Caco-2 (cell line): Measurements from ENCODE around the gene EPB41. TPM values are rescaled to one million over a fixed set of nuclear protein-coding genes. Genes with fewer than 3 reads are reported as not detected.

Experiments used
- BruUV-seq: library from RNA; stranded (reverse); fragments of 400-500 nt; replicated peaks from 2 replicates; lab custom pipeline; 2021; lab: Mats Ljungman, UMichigan
- CTCF ChIA-PET: fragments of 300-600 bp; sonication (Branson Sonifier 250); formaldehyde crosslinking; loops from one replicate; lab custom pipeline; 2022; ENCODE audit warnings: antibody characterized with exemption; lab: Charles Lee
- POLR2A ChIA-PET: fragments of 300-600 bp; sonication (Branson Sonifier 250); formaldehyde crosslinking; loops from one replicate; lab custom pipeline; 2022; ENCODE audit warnings: antibody characterized with exemption; lab: Charles Lee
- DNase-seq, 2 experiments: peaks; one replicate each; pipeline versions ENCODE4 v3.0.0 to v3.0.0-alpha.2; 2020 to 2022
- H3K27me3 ChIP-seq: replicated peaks from 2 replicates; pipeline ENCODE4 v1.6.0; 2011; ENCODE audit warnings: low read length; ENCODE audit not compliant: control insufficient read depth, insufficient read depth
- H3K36me3 ChIP-seq: 2 replicates; pipeline ENCODE4 v1.5.1; 2011; ENCODE audit warnings: low read length; ENCODE audit not compliant: control insufficient read depth, insufficient read depth
- H3K4me1 ChIP-seq: fragments of 250-450 bp; sonication (Bioruptor Pico); 2 replicates; pipeline ENCODE4 v1.5.1; 2020; ENCODE audit warnings: mild to moderate bottlenecking
- H3K4me3 ChIP-seq: 2 replicates; pipeline ENCODE4 v1.5.1; 2011; ENCODE audit warnings: low read depth, mild to moderate bottlenecking, control low read depth, low read length
- H3K9me3 ChIP-seq: fragments of 250-450 bp; sonication (Bioruptor Pico); 2 replicates; pipeline ENCODE4 v1.5.1; 2020; ENCODE audit warnings: mild to moderate bottlenecking, moderate library complexity
- H3K27ac Mint-ChIP-seq: one replicate; pipeline ENCODE4 v1.8.0; 2022; ENCODE audit warnings: mixed read lengths; ENCODE audit not compliant: unreplicated experiment
- H3K27me3 Mint-ChIP-seq: one replicate; pipeline ENCODE4 v1.8.0; 2022; ENCODE audit warnings: mixed read lengths; ENCODE audit not compliant: insufficient read depth, unreplicated experiment
- H3K36me3 Mint-ChIP-seq: one replicate; pipeline ENCODE4 v1.8.0; 2022; ENCODE audit warnings: mild to moderate bottlenecking, mixed read lengths; ENCODE audit not compliant: insufficient read depth, unreplicated experiment
- H3K4me1 Mint-ChIP-seq: one replicate; pipeline ENCODE4 v1.8.0; 2022; ENCODE audit warnings: low read depth, mixed read lengths; ENCODE audit not compliant: unreplicated experiment
- H3K4me3 Mint-ChIP-seq: one replicate; pipeline ENCODE4 v1.8.0; 2022; ENCODE audit warnings: mild to moderate bottlenecking, moderate library complexity, mixed read lengths; ENCODE audit not compliant: unreplicated experiment
- H3K9me3 Mint-ChIP-seq: one replicate; pipeline ENCODE4 v1.8.0; 2022; ENCODE audit warnings: mixed read lengths; ENCODE audit not compliant: unreplicated experiment
- CTCF ChIP-seq, 2 experiments: fragments of 200-600 bp in 1 of 2; IDR thresholded peaks; 1 replicate in 1 of 2; 2 replicates in 1 of 2; pipeline versions ENCODE4 v1.5.1 to v1.8.0; 2011 to 2022; ENCODE audit warnings: antibody characterized with exemption in 1 of 2, control low read depth in 1 of 2, inconsistent platforms in 1 of 2, low read depth in 1 of 2, low read length in 1 of 2, mild to moderate bottlenecking in 1 of 2, moderate library complexity in 1 of 2; ENCODE audit not compliant: insufficient read depth in 1 of 2, severe bottlenecking in 1 of 2, unreplicated experiment in 1 of 2
- intact Hi-C: fragments of 100-400 bp; cut with micrococcal nuclease; formaldehyde crosslinking; loops from one replicate; pipeline ENCODE4 v1.10.0; 2022; ENCODE audit not compliant: unreplicated experiment
- total RNA-seq: library from RNA; stranded (reverse); gene quantifications from 2 replicates; pipeline ENCODE4 v1.2.3, GENCODE V29; 2022

EPB41 gene
- total RNA-seq, 1 experiment from 2014 or later: 29.5 TPM

DNA sequence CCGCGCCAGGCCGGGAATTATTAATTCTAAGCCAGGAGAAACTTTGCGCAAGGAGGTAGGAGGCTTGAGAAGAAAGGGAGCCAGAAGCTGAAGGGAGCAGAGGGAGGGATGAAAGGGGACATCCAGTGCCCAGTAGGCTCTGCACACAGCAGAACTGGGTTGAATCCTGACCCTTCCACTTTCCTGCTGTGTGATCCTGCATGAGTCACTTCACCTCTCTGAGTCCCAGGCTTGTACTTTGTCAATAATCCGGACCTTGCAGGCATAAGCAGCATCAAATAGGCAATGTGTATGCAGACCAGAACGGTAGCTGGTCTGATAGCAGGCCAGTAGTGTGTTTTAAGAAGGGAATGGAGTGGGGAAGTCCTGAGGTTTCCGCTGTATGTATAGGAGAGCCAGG is 25.5 kb upstream of the EPB41 start:
- H3K36me3 Mint-ChIP-seq: peaks cover 20% of the 10 kb centered on the region
- ChIA-PET POLR2A (no interaction called here), CTCF (no interaction called here)
- intact Hi-C loops: no loop called here
- no peaks in the 10 kb centered on the region for H3K27me3 Mint-ChIP-seq
- Histone ChIP-seq H3K9me3 (no peaks in the 10 kb centered on the region), H3K27me3 (no peaks in the 10 kb centered on the region), H3K36me3 (no peaks in the 10 kb centered on the region; the same call in 1 of the 2 replicates), H3K4me1 (peaks cover 13% of the 10 kb centered on the region), H3K4me3 (no peak overlapping the region)
- H3K27ac Mint-ChIP-seq: no peak overlapping the region
- no peak overlapping the region for H3K4me3 Mint-ChIP-seq
- DNase-seq: no peak
- no peak for TF ChIP-seq CTCF (IDR thresholded peaks at IDR 0.05; ENCODE audit: insufficient read depth in 1 of 2, low read depth in 1 of 2, low read length in 1 of 2, severe bottlenecking in 1 of 2, unreplicated experiment in 1 of 2)
- H3K9me3 Mint-ChIP-seq: no peaks in the 10 kb centered on the region
- no TSS peak for BruUV-seq
- H3K4me1 Mint-ChIP-seq: peaks cover 18% of the 10 kb centered on the region

GRCh38 chr1:28889357-28889756 is 25.0 kb upstream of the EPB41 start:
- Mint-ChIP-seq H3K36me3 (peaks cover 20% of the 10 kb centered on the region), H3K9me3 (no peaks in the 10 kb centered on the region), H3K27me3 (no peaks in the 10 kb centered on the region), H3K4me3 (no peak overlapping the region), H3K27ac (no peak overlapping the region), H3K4me1 (peaks cover 17% of the 10 kb centered on the region)
- ChIA-PET POLR2A (no interaction called here), CTCF (no interaction called here)
- Histone ChIP-seq H3K36me3 (no peaks in the 10 kb centered on the region; the same call in 1 of the 2 replicates), H3K4me3 (no peak overlapping the region), H3K27me3 (no peaks in the 10 kb centered on the region), H3K9me3 (no peaks in the 10 kb centered on the region), H3K4me1 (peaks cover 12% of the 10 kb centered on the region)
- TF ChIP-seq CTCF (IDR thresholded peaks at IDR 0.05; ENCODE audit: insufficient read depth in 1 of 2, low read depth in 1 of 2, low read length in 1 of 2, severe bottlenecking in 1 of 2, unreplicated experiment in 1 of 2): no peak
- no peak for DNase-seq
- no TSS peak for BruUV-seq
- intact Hi-C loops: no loop called here

DNA sequence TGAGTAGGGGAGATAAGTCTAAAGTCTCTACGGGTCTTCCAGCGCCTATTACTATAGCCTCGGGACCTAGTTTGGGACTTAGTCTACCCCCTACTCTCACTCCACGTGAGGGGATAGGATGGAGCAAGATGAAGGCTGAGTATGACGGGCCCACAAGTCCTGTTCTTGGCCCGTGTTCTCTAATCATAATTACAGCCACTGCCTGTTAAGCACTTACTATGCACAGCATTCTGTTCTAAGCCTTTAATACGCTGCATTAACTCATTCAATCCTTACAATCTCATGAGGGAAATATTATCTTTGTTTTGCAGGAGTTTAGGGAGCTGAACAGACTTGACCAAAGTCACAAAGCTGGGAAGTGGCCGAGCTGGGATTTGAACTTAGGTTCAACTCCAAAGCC is 23.9 kb upstream of the EPB41 start:
- intact Hi-C loops: no loop called here
- Mint-ChIP-seq H3K36me3 (peaks cover 10% of the 10 kb centered on the region), H3K4me1 (peaks cover 8% of the 10 kb centered on the region), H3K27me3 (no peaks in the 10 kb centered on the region), H3K9me3 (no peaks in the 10 kb centered on the region), H3K27ac (no peak overlapping the region), H3K4me3 (no peak overlapping the region)
- DNase-seq: no peak
- no TSS peak for BruUV-seq
- H3K4me3 ChIP-seq: no peak overlapping the region
- no peak for TF ChIP-seq CTCF (IDR thresholded peaks at IDR 0.05; ENCODE audit: insufficient read depth in 1 of 2, low read depth in 1 of 2, low read length in 1 of 2, severe bottlenecking in 1 of 2, unreplicated experiment in 1 of 2)
- H3K4me1 ChIP-seq: peaks cover 7% of the 10 kb centered on the region; the same call in 1 of the 2 replicates
- POLR2A ChIA-PET: no interaction called here
- no peaks in the 10 kb centered on the region; the same call in 1 of the 2 replicates for H3K36me3 ChIP-seq
- no peaks in the 10 kb centered on the region for H3K9me3 ChIP-seq
- H3K27me3 ChIP-seq: no peaks in the 10 kb centered on the region
- CTCF ChIA-PET: no interaction called here
